CD14-positive monocyte (primary cell): ENCODE measurements around the gene SYNPO2. TPM values are rescaled to one million over a fixed set of nuclear protein-coding genes. Genes with fewer than 3 reads are reported as not detected.

ENCODE experiments used
- DNase-seq, 3 donors: peaks; one replicate each; pipeline ENCODE4 v3.0.0-alpha.2; 2011 to 2022
- H2AFZ ChIP-seq: 2 replicates; pipeline ENCODE4 v1.6.0; 2012; ENCODE audit warnings: mild to moderate bottlenecking, low read depth, low read length, inconsistent platforms; ENCODE audit not compliant: insufficient read depth, poor library complexity, severe bottlenecking
- H3K27ac ChIP-seq, 2 donors: 1 replicate in 1 of 2; 2 replicates in 1 of 2; pipeline ENCODE4 v1.5.1; 2012 to 2013; ENCODE audit warnings: low read length in 2 of 2, control low read depth in 1 of 2, inconsistent platforms in 1 of 2, low read depth in 1 of 2, mild to moderate bottlenecking in 1 of 2
- H3K27me3 ChIP-seq, 2 donors: one replicate each; pipeline versions ENCODE4 v1.6.0 to v1.6.1; 2011 to 2013; ENCODE audit warnings: low read length in 2 of 2; ENCODE audit not compliant: control insufficient read depth in 2 of 2, insufficient read depth in 2 of 2
- H3K36me3 ChIP-seq, 2 donors: replicated peaks in 1 of 2; 1 replicate in 1 of 2; 2 replicates in 1 of 2; pipeline versions ENCODE4 v1.5.1 to v1.6.1; 2012 to 2013; ENCODE audit warnings: low read length in 2 of 2, control low read depth in 1 of 2, inconsistent platforms in 1 of 2, mild to moderate bottlenecking in 1 of 2; ENCODE audit not compliant: insufficient read depth in 2 of 2, control insufficient read depth in 1 of 2
- H3K4me1 ChIP-seq, 2 donors: 1 replicate in 1 of 2; 2 replicates in 1 of 2; pipeline versions ENCODE4 v1.5.1 to v1.6.1; 2012 to 2013; ENCODE audit warnings: low read length in 2 of 2, control low read depth in 1 of 2, inconsistent platforms in 1 of 2, mild to moderate bottlenecking in 1 of 2, moderate library complexity in 1 of 2; ENCODE audit not compliant: insufficient read depth in 2 of 2, control insufficient read depth in 1 of 2
- H3K4me2 ChIP-seq: replicated peaks from 2 replicates; pipeline ENCODE3; 2012; ENCODE audit warnings: low read length, moderate library complexity, mild to moderate bottlenecking; ENCODE audit not compliant: poor library complexity, severe bottlenecking; ENCODE audit errors: extremely low read depth
- H3K4me3 ChIP-seq, 3 experiments: fragments of 200-600 bp in 1 of 3; sonication (generic) in 1 of 3; replicated peaks in 1 of 3; 1 replicate in 2 of 3; 2 replicates in 1 of 3; pipeline ENCODE4 v1.5.1; 2011 to 2013; ENCODE audit warnings: low read length in 3 of 3, mild to moderate bottlenecking in 3 of 3, control low read depth in 2 of 3, low read depth in 2 of 3, inconsistent platforms in 1 of 3, moderate library complexity in 1 of 3
- H3K79me2 ChIP-seq: 2 replicates; pipeline ENCODE4 v1.6.0; 2012; ENCODE audit warnings: mild to moderate bottlenecking, control low read depth, inconsistent platforms, low read length, moderate library complexity; ENCODE audit not compliant: insufficient read depth
- H3K9ac ChIP-seq: 2 replicates; pipeline ENCODE4 v1.6.0; 2017; ENCODE audit warnings: low read length, mild to moderate bottlenecking; ENCODE audit not compliant: insufficient read depth, poor library complexity, severe bottlenecking
- H3K9me3 ChIP-seq, 2 donors: replicated peaks in 1 of 2; 1 replicate in 1 of 2; 2 replicates in 1 of 2; pipeline versions ENCODE4 v1.5.1 to v1.6.1; 2012 to 2013; ENCODE audit warnings: low read length in 2 of 2, control low read depth in 1 of 2; ENCODE audit not compliant: control insufficient read depth in 1 of 2, insufficient read depth in 1 of 2
- H4K20me1 ChIP-seq: 2 replicates; pipeline ENCODE4 v1.6.0; 2012; ENCODE audit warnings: mild to moderate bottlenecking, low read length, control low read depth, moderate library complexity; ENCODE audit not compliant: insufficient read depth
- H3K27ac Mint-ChIP-seq, 7 donors: one replicate each; pipeline ENCODE4 v1.8.0; 2020; ENCODE audit warnings: mild to moderate bottlenecking in 7 of 7, mixed read lengths in 7 of 7, moderate library complexity in 6 of 7, inconsistent platforms in 2 of 7
- H3K27me3 Mint-ChIP-seq, 3 donors: one replicate each; pipeline ENCODE4 v1.8.0; 2021 to 2022; ENCODE audit warnings: low read depth in 3 of 3, mild to moderate bottlenecking in 3 of 3, mixed read lengths in 3 of 3, moderate library complexity in 3 of 3, inconsistent platforms in 1 of 3
- H3K36me3 Mint-ChIP-seq, 2 donors: one replicate each; pipeline ENCODE4 v1.8.0; 2020; ENCODE audit warnings: mixed read lengths in 2 of 2, inconsistent platforms in 1 of 2, mild to moderate bottlenecking in 1 of 2
- H3K4me1 Mint-ChIP-seq: one replicate; pipeline ENCODE4 v1.8.0; 2020; ENCODE audit warnings: mild to moderate bottlenecking, mixed read lengths
- H3K4me3 Mint-ChIP-seq, 2 donors: one replicate each; pipeline ENCODE4 v1.8.0; 2020; ENCODE audit warnings: mild to moderate bottlenecking in 2 of 2, mixed read lengths in 2 of 2, moderate library complexity in 1 of 2
- H3K9me3 Mint-ChIP-seq, 7 donors: one replicate each; pipeline ENCODE4 v1.8.0; 2020 to 2022; ENCODE audit warnings: mixed read lengths in 7 of 7, mild to moderate bottlenecking in 6 of 7, moderate library complexity in 6 of 7, inconsistent platforms in 2 of 7
- whole genome bisulfite sequencing: methylation state at CpG from one replicate; pipeline ENCODE4 v1.1.5; 2013; ENCODE audit warnings: missing lambda C conversion rate; ENCODE audit not compliant: insufficient coverage; 5-methylcytosine and 5-hydroxymethylcytosine counted together
- intact Hi-C, 2 donors: fragments of 100-400 bp; cut with micrococcal nuclease; formaldehyde crosslinking; loops; one replicate each; pipeline versions ENCODE4 v1.15.0 to v1.15.1; 2023
- polyA plus RNA-seq, 3 donors: library from polyadenylated mRNA; depleted of rRNA in 1 of 3; unstranded in 2 of 3; stranded (reverse) in 1 of 3; fragments of 300-500 nt in 2 of 3; fragments of >200 nt in 1 of 3; fragmentation: Illumina TruSeq in 2 of 3; gene quantifications; 1 replicate in 2 of 3; 2 replicates in 1 of 3; pipeline ENCODE4 v1.2.3, GENCODE V29; 2012 to 2021
- TF ChIP-seq, protein P1 (sequence below): fragments of 200-600 bp; IDR thresholded peaks from one replicate; pipeline ENCODE4 v1.8.0; 2022; ENCODE audit warnings: antibody characterized with exemption, mild to moderate bottlenecking

The SYNPO2 gene
- polyA plus RNA-seq, 3 donors, result 0.04 TPM; not detected in 2

GRCh38 chr4:118849867-118850487 is 38.7 kb upstream of the SYNPO2 start:
- Histone ChIP-seq H3K4me2 (peak overlapping the region; percentile 86), H3K4me3 (peak overlapping the region; percentile 41 to 89 (median 88)), H3K79me2 (no peaks in the 10 kb centered on the region), H3K4me1 (peaks cover 6 to 8% of the 10 kb centered on the region in 2 donors), H3K27ac (peak overlapping the region in 1 of 2 donors; percentile 71), H4K20me1 (no peaks in the 10 kb centered on the region), H3K9ac (peak overlapping the region; percentile 58), H2AFZ (peak overlapping the region; percentile 92), H3K27me3 (no peaks in the 10 kb centered on the region), H3K36me3 (no peaks in the 10 kb centered on the region), H3K9me3 (no peaks in the 10 kb centered on the region)
- H3K9me3 Mint-ChIP-seq, result no peaks in the 10 kb centered on the region
- intact Hi-C loops, result no loop called here
- peaks cover 0 to 8% (median 3%) of the 10 kb centered on the region in 3 donors for H3K27me3 Mint-ChIP-seq
- H3K36me3 Mint-ChIP-seq, result no peaks in the 10 kb centered on the region
- DNase-seq, result no peak
- peaks cover 14% of the 10 kb centered on the region for H3K4me1 Mint-ChIP-seq
- WGBS, result 100% methylated on average over 1 of the region's 2 CpGs
- H3K27ac Mint-ChIP-seq, result peak overlapping the region in 2 of 7 donors; percentile 6 to 93
- H3K4me3 Mint-ChIP-seq, result peak overlapping the region; percentile 89 to 98
- TF ChIP-seq, protein P1, sequence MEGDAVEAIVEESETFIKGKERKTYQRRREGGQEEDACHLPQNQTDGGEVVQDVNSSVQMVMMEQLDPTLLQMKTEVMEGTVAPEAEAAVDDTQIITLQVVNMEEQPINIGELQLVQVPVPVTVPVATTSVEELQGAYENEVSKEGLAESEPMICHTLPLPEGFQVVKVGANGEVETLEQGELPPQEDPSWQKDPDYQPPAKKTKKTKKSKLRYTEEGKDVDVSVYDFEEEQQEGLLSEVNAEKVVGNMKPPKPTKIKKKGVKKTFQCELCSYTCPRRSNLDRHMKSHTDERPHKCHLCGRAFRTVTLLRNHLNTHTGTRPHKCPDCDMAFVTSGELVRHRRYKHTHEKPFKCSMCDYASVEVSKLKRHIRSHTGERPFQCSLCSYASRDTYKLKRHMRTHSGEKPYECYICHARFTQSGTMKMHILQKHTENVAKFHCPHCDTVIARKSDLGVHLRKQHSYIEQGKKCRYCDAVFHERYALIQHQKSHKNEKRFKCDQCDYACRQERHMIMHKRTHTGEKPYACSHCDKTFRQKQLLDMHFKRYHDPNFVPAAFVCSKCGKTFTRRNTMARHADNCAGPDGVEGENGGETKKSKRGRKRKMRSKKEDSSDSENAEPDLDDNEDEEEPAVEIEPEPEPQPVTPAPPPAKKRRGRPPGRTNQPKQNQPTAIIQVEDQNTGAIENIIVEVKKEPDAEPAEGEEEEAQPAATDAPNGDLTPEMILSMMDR, result no peak

DNA sequence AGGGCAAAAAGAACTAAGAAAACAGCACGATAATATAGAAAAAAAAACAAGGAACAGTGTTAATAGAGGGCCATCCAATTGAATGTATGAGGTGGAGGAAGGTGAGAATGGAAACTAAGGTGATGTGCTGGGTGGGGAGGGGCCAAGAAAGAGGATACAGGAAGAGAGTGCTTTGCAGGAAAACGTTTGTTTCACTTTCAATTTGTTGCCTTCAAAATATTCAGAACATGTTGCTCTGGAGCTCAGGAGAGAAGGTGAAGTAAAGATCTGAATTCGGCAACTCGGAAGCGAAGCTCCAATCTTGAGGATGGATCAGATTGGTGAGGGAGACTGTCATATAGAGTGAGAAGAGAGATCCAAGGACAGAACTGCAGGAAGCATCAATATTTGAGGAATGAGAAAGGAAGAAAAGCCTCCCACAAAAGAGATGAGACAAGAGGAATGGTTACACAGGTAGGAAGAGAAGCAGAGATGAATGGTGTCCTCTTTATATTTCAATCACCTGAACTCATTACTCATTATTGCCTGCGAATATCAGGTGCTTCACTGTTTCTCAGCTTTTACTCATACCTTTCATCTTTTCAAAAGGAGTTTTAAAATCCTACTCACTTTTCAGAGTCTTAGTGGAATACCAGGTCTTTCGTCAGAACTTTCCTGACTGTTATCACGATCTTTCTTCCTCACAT is 38.0 kb upstream of the SYNPO2 start:
- Histone ChIP-seq H3K27me3 (no peaks in the 10 kb centered on the region), H2AFZ (peak overlapping the region; percentile 92), H3K36me3 (no peaks in the 10 kb centered on the region), H3K27ac (peak overlapping the region in 1 of 2 donors; percentile 71), H3K9me3 (no peaks in the 10 kb centered on the region), H3K4me3 (peak overlapping the region; percentile 41 to 89 (median 88)), H3K4me1 (peaks cover 6 to 8% of the 10 kb centered on the region in 2 donors), H3K4me2 (peak overlapping the region; percentile 86), H4K20me1 (no peaks in the 10 kb centered on the region), H3K9ac (peak overlapping the region; percentile 58), H3K79me2 (no peaks in the 10 kb centered on the region)
- Mint-ChIP-seq H3K27me3 (peaks cover 0 to 8% (median 3%) of the 10 kb centered on the region in 3 donors), H3K36me3 (no peaks in the 10 kb centered on the region), H3K9me3 (no peaks in the 10 kb centered on the region), H3K27ac (peak overlapping the region; percentile 34 to 93 (median 77)), H3K4me3 (peak overlapping the region; percentile 89 to 98), H3K4me1 (peaks cover 14% of the 10 kb centered on the region)
- peak in 1 of 3 donors; percentile 16 for DNase-seq
- intact Hi-C loops, result no loop called here
- WGBS, result 9% methylated on average over 6 of the region's 8 CpGs
- TF ChIP-seq, protein P1, result no peak
